GM12878 (cell line): Measurements from ENCODE around the gene GGN. TPM values are rescaled to one million over a fixed set of nuclear protein-coding genes. Genes with fewer than 3 reads are reported as not detected.

Experiments
- CTCF ChIP-seq, 3 experiments: IDR thresholded peaks in 2 of 3; conservative IDR thresholded peaks in 1 of 3; 2 replicates each; pipeline ENCODE4 v1.5.1; 2011; ENCODE audit warnings: low read depth in 3 of 3, low read length in 3 of 3, mild to moderate bottlenecking in 3 of 3, control low read depth in 2 of 3, moderate library complexity in 2 of 3, inconsistent platforms in 1 of 3, mixed read lengths in 1 of 3; ENCODE audit not compliant: control insufficient read depth in 2 of 3, insufficient read depth in 1 of 3; ENCODE audit errors: extremely low read depth in 1 of 3
- DPF2 ChIP-seq: fragments of 450-650 bp; IDR thresholded peaks from 2 replicates; pipeline ENCODE4 v1.6.1; 2017; ENCODE audit warnings: mild to moderate bottlenecking
- EED ChIP-seq: sonication (generic); IDR thresholded peaks from 2 replicates; pipeline ENCODE4 v1.6.1; 2016; ENCODE audit warnings: antibody characterized with exemption, low read depth
- HDGF ChIP-seq: fragments of 450-650 bp; IDR thresholded peaks from 2 replicates; pipeline ENCODE4 v1.6.1; 2016; ENCODE audit warnings: antibody characterized with exemption
- IKZF1 ChIP-seq: fragments of 450-650 bp; conservative IDR thresholded peaks from 2 replicates; pipeline ENCODE4 v1.6.1; 2017; ENCODE audit warnings: antibody characterized with exemption, mild to moderate bottlenecking
- JUNB ChIP-seq: IDR thresholded peaks from 2 replicates; pipeline ENCODE4 v1.6.1; 2016; ENCODE audit warnings: antibody characterized with exemption, mild to moderate bottlenecking
- MEF2B ChIP-seq: fragments of 450-650 bp; IDR thresholded peaks from 2 replicates; pipeline ENCODE4 v1.6.1; 2018; ENCODE audit warnings: mild to moderate bottlenecking, moderate library complexity; ENCODE audit not compliant: partially characterized antibody, poor library complexity, severe bottlenecking
- MYB ChIP-seq: fragments of 150-350 bp; IDR thresholded peaks from 2 replicates; pipeline ENCODE4 v1.6.1; 2014; ENCODE audit warnings: mild to moderate bottlenecking, low read depth, low read length, borderline replicate concordance
- NFIC ChIP-seq: IDR thresholded peaks from 2 replicates; pipeline ENCODE4 v1.6.1; 2012; ENCODE audit warnings: low read depth, mild to moderate bottlenecking, inconsistent platforms, low read length, moderate library complexity
- PRDM15 ChIP-seq: fragments of 450-650 bp; formaldehyde crosslinking; IDR thresholded peaks from 2 replicates; pipeline ENCODE4 v1.4.0; 2020; ENCODE audit warnings: mild to moderate bottlenecking, moderate library complexity
- RAD51 ChIP-seq: fragments of 450-650 bp; IDR thresholded peaks from 2 replicates; pipeline ENCODE4 v1.6.1; 2016; ENCODE audit warnings: moderate library complexity, mild to moderate bottlenecking, inconsistent platforms
- RFX5 ChIP-seq: IDR thresholded peaks from 2 replicates; pipeline ENCODE4 v1.6.1; 2011; ENCODE audit warnings: low read depth, low read length, improper control_type of control experiment
- SKIL ChIP-seq: fragments of 450-650 bp; IDR thresholded peaks from 2 replicates; pipeline ENCODE4 v1.6.1; 2017; ENCODE audit warnings: mild to moderate bottlenecking, low read depth, inconsistent platforms; ENCODE audit not compliant: poor library complexity, severe bottlenecking
- SPI1 ChIP-seq: IDR thresholded peaks from 2 replicates; pipeline ENCODE4 v1.6.1; 2011; ENCODE audit warnings: low read depth, mild to moderate bottlenecking, low read length, moderate library complexity, borderline replicate concordance; ENCODE audit not compliant: insufficient read depth
- TCF7 ChIP-seq: IDR thresholded peaks from 2 replicates; pipeline ENCODE4 v1.6.1; 2014; ENCODE audit warnings: antibody characterized with exemption, borderline replicate concordance
- YY1 ChIP-seq: IDR thresholded peaks from 2 replicates; pipeline ENCODE4 v1.6.1; 2011; ENCODE audit warnings: low read depth, mild to moderate bottlenecking, low read length
- ZNF24 ChIP-seq: fragments of 450-650 bp; IDR thresholded peaks from 2 replicates; pipeline ENCODE4 v1.6.1; 2017; ENCODE audit warnings: antibody characterized with exemption, mild to moderate bottlenecking
- polyA plus RNA-seq, 11 experiments: library from polyadenylated mRNA; depleted of rRNA in 4 of 11; unstranded in 6 of 11; stranded (reverse) in 5 of 11; fragments of >200 nt; fragmentation: Nextera tagmentation in 4 of 11; fragmentation: Illumina TruSeq in 1 of 11; extraction: Ambion mirVana in 4 of 11; extraction: Trizol in 1 of 11; gene quantifications; 1 replicate in 1 of 11; 2 replicates in 10 of 11; pipeline versions ENCODE4 v1.2.1 to v1.2.3, GENCODE V29; 2011 to 2016; ENCODE audit warnings: inconsistent platforms in 2 of 11, missing spikeins in 2 of 11, low read depth in 1 of 11
- total RNA-seq, 4 experiments: library from RNA; depleted of rRNA in 3 of 4; stranded (reverse); fragments of >200 nt in 3 of 4; fragmentation: Illumina TruSeq in 1 of 4; extraction: Trizol in 1 of 4; gene quantifications; 2 replicates each; pipeline versions ENCODE4 v1.2.1 to v1.2.3, GENCODE V29; 2013 to 2021

The GGN gene
- total and polyA plus RNA-seq, 10 of the 15 experiments (the other 5 are each of a cell fraction or from before 2014, with no cell fraction given): not detected

GRCh38 chr19:38425810-38426466, 38.1 kb upstream of the GGN start, which contains the start of gene RASGRP4 (continued):
- TF ChIP-seq CTCF (IDR thresholded peaks at IDR 0.05 in 2 of 3, conservative IDR thresholded peaks at IDR 0.05 in 1 of 3; ENCODE audit: control insufficient read depth in 2 of 3, extremely low read depth in 1 of 3, insufficient read depth in 1 of 3, low read depth in 3 of 3, low read length in 3 of 3) (peak in 1 of 3 experiments; percentile 4; a peak in 1 of 6 replicates), RAD51 (no peak), YY1 (peak; percentile 19; the same call in 1 of the 2 replicates), PRDM15 (CRISPR knock-in tag) (no peak), EED (peak; percentile 35; the same call in 1 of the 2 replicates), NFIC (peak; percentile 35; the same call in 1 of the 2 replicates), ZNF24 (no peak), RFX5 (no peak), MYB (no peak), SPI1 (peak; percentile 54), HDGF (no peak), TCF7 (no peak), SKIL (no peak), JUNB (0 out of 2 replicates have a peak, but pooled peaks have one; percentile 20), MEF2B (peak; percentile 50), IKZF1 (no peak; the same call in 1 of the 2 replicates), DPF2 (no peak)
